H9 (cell line): ENCODE measurements around the gene CSTF1. TPM values are rescaled to one million over a fixed set of nuclear protein-coding genes. Genes with fewer than 3 reads are reported as not detected.

Experiments
- DNase-seq: peaks from one replicate; pipeline ENCODE4 v3.0.0-alpha.2; 2017
- H2AFZ ChIP-seq: one replicate; pipeline ENCODE4 v1.6.1; 2013; ENCODE audit warnings: mild to moderate bottlenecking, low read length, control low read depth, moderate library complexity
- H2AK5ac ChIP-seq: 2 replicates; pipeline ENCODE4 v1.6.1; 2013; ENCODE audit warnings: low read length, control low read depth, mixed read lengths; ENCODE audit not compliant: insufficient read length
- H2BK120ac ChIP-seq: one replicate; pipeline ENCODE4 v1.6.1; 2013; ENCODE audit warnings: low read depth, mild to moderate bottlenecking, low read length, control low read depth, inconsistent platforms; ENCODE audit not compliant: poor library complexity, severe bottlenecking
- H2BK12ac ChIP-seq: 2 replicates; pipeline ENCODE4 v1.6.1; 2013; ENCODE audit warnings: low read length, control low read depth, mixed read lengths, low read depth; ENCODE audit not compliant: insufficient read length
- H2BK15ac ChIP-seq: 2 replicates; pipeline ENCODE4 v1.6.1; 2013; ENCODE audit warnings: low read depth, low read length, control low read depth
- H2BK20ac ChIP-seq: one replicate; pipeline ENCODE4 v1.6.1; 2013; ENCODE audit warnings: low read depth, mild to moderate bottlenecking, low read length, control low read depth, inconsistent platforms; ENCODE audit not compliant: poor library complexity, severe bottlenecking
- H2BK5ac ChIP-seq: 2 replicates; pipeline ENCODE4 v1.6.1; 2013; ENCODE audit warnings: low read length, control low read depth, mixed read lengths; ENCODE audit not compliant: insufficient read length
- H3K14ac ChIP-seq: 2 replicates; pipeline ENCODE4 v1.6.1; 2013; ENCODE audit warnings: low read length, control low read depth; ENCODE audit not compliant: insufficient read depth
- H3K18ac ChIP-seq: 2 replicates; pipeline ENCODE4 v1.6.1; 2013; ENCODE audit warnings: low read depth, mild to moderate bottlenecking, mixed read lengths, low read length, control low read depth; ENCODE audit not compliant: insufficient read length
- H3K23ac ChIP-seq: 2 replicates; pipeline ENCODE4 v1.6.1; 2013; ENCODE audit warnings: low read length, control low read depth, mixed read lengths, low read depth; ENCODE audit not compliant: insufficient read length
- H3K23me2 ChIP-seq: 2 replicates; pipeline ENCODE4 v1.6.1; 2013; ENCODE audit warnings: low read depth, mild to moderate bottlenecking, mixed read lengths, low read length, control low read depth; ENCODE audit not compliant: insufficient read length, poor library complexity, severe bottlenecking
- H3K27ac ChIP-seq: 2 replicates; pipeline ENCODE4 v1.5.1; 2013; ENCODE audit warnings: low read length, control low read depth, mixed read lengths, low read depth; ENCODE audit not compliant: insufficient read length
- H3K27me3 ChIP-seq: 2 replicates; pipeline ENCODE4 v1.6.1; 2013; ENCODE audit warnings: low read length, control low read depth, inconsistent platforms; ENCODE audit not compliant: insufficient read depth
- H3K4ac ChIP-seq: 2 replicates; pipeline ENCODE4 v1.6.1; 2013; ENCODE audit warnings: low read depth, mild to moderate bottlenecking, control low read depth, inconsistent platforms, low read length, moderate library complexity
- H3K4me1 ChIP-seq: 2 replicates; pipeline ENCODE4 v1.6.1; 2013; ENCODE audit warnings: low read length, control low read depth, inconsistent platforms; ENCODE audit not compliant: insufficient read depth
- H3K4me2 ChIP-seq: 2 replicates; pipeline ENCODE4 v1.6.1; 2013; ENCODE audit warnings: low read length, control low read depth, mixed read lengths; ENCODE audit not compliant: insufficient read length, insufficient read depth
- H3K56ac ChIP-seq: 2 replicates; pipeline ENCODE4 v1.6.1; 2013; ENCODE audit warnings: low read depth, mild to moderate bottlenecking, mixed read lengths, low read length, control low read depth; ENCODE audit not compliant: insufficient read length
- H3K79me1 ChIP-seq: 2 replicates; pipeline ENCODE4 v1.6.1; 2013; ENCODE audit warnings: low read depth, mild to moderate bottlenecking, moderate library complexity, low read length, control low read depth, inconsistent platforms; ENCODE audit not compliant: insufficient read depth, poor library complexity, severe bottlenecking
- H3K79me2 ChIP-seq: 2 replicates; pipeline ENCODE4 v1.6.1; 2013; ENCODE audit warnings: low read length, control low read depth, inconsistent platforms; ENCODE audit not compliant: insufficient read depth
- H3K9ac ChIP-seq: 2 replicates; pipeline ENCODE4 v1.6.1; 2013; ENCODE audit warnings: low read length, control low read depth, mixed read lengths; ENCODE audit not compliant: insufficient read length; ENCODE audit errors: extremely low read depth
- H3K9me3 ChIP-seq: one replicate; pipeline ENCODE4 v1.6.1; 2013; ENCODE audit warnings: low read depth, low read length, inconsistent platforms; ENCODE audit not compliant: control insufficient read depth
- H3T11ph ChIP-seq: one replicate; pipeline ENCODE4 v1.6.1; 2013; ENCODE audit warnings: mild to moderate bottlenecking, low read length, control low read depth, inconsistent platforms
- H4K20me1 ChIP-seq: one replicate; pipeline ENCODE4 v1.6.1; 2013; ENCODE audit not compliant: control insufficient read depth, insufficient read length, insufficient read depth
- H4K5ac ChIP-seq: 2 replicates; pipeline ENCODE4 v1.6.1; 2013; ENCODE audit warnings: low read depth, mild to moderate bottlenecking, mixed read lengths, low read length, control low read depth; ENCODE audit not compliant: insufficient read length
- H4K8ac ChIP-seq: replicated peaks from 2 replicates; pipeline ENCODE4 v1.6.1; 2013; ENCODE audit warnings: low read length, control low read depth, mixed read lengths, low read depth; ENCODE audit not compliant: insufficient read length
- H4K91ac ChIP-seq: 2 replicates; pipeline ENCODE4 v1.6.1; 2013; ENCODE audit warnings: low read depth, mild to moderate bottlenecking, moderate library complexity, mixed read lengths, low read length, control low read depth; ENCODE audit not compliant: insufficient read length
- H3K27ac Mint-ChIP-seq, 3 experiments: 2 replicates in 2 of 3; 3 replicates in 1 of 3; pipeline ENCODE4 v1.8.0; 2020 to 2021; ENCODE audit warnings: mixed read lengths in 3 of 3, mild to moderate bottlenecking in 1 of 3, moderate library complexity in 1 of 3
- H3K27me3 Mint-ChIP-seq: 2 replicates; pipeline ENCODE4 v1.8.0; 2021; ENCODE audit warnings: low read depth, mild to moderate bottlenecking, moderate library complexity, mixed read lengths
- H3K36me3 Mint-ChIP-seq, 3 experiments: 2 replicates in 2 of 3; 3 replicates in 1 of 3; pipeline ENCODE4 v1.8.0; 2020 to 2021; ENCODE audit warnings: low read depth in 3 of 3, mixed read lengths in 3 of 3; ENCODE audit not compliant: insufficient read depth in 1 of 3
- H3K4me1 Mint-ChIP-seq, 2 experiments: 2 replicates each; pipeline ENCODE4 v1.8.0; 2020; ENCODE audit warnings: mixed read lengths in 2 of 2
- H3K4me3 Mint-ChIP-seq, 2 experiments: 2 replicates in 1 of 2; 3 replicates in 1 of 2; pipeline ENCODE4 v1.8.0; 2020 to 2021; ENCODE audit warnings: mild to moderate bottlenecking in 2 of 2, mixed read lengths in 2 of 2, moderate library complexity in 1 of 2
- H3K9me3 Mint-ChIP-seq, 2 experiments: 2 replicates in 1 of 2; 3 replicates in 1 of 2; pipeline ENCODE4 v1.8.0; 2020; ENCODE audit warnings: mild to moderate bottlenecking in 2 of 2, mixed read lengths in 2 of 2, moderate library complexity in 1 of 2
- CTCF ChIP-seq: fragments of 200-600 bp; sonication (generic); conservative IDR thresholded peaks from 3 replicates; pipeline ENCODE4 v1.8.0; 2021; ENCODE audit warnings: antibody characterized with exemption, mild to moderate bottlenecking
- WGBS: extraction: QIAGEN DNeasy Blood & Tissue Kit; methylation state at CpG from one replicate; pipeline ENCODE4 v1.1.7; 2013; ENCODE audit warnings: missing lambda C conversion rate, low lambda C conversion rate, mixed read lengths; ENCODE audit not compliant: insufficient read length; ENCODE audit errors: extremely low coverage; 5-methylcytosine and 5-hydroxymethylcytosine counted together
- total RNA-seq: library from RNA; stranded (reverse); gene quantifications from 2 replicates; pipeline ENCODE4 v1.2.1, GENCODE V29; 2021

The CSTF1 gene
- total RNA-seq, 1 experiment from 2014 or later, result 72.9 TPM

- no peak overlapping the region for H3K27ac ChIP-seq
- no peak overlapping the region for H3K4ac ChIP-seq
- no peaks in the 10 kb centered on the region for H3K79me1 ChIP-seq
- H3K56ac ChIP-seq, result no peak overlapping the region
- no peak overlapping the region for H4K8ac ChIP-seq
- WGBS, result no CpG with 5 or more reads among the region's 3 CpGs
- H3K23me2 ChIP-seq, result no peaks in the 10 kb centered on the region
- H3K4me1 ChIP-seq, result no peaks in the 10 kb centered on the region
- no peak overlapping the region for H4K91ac ChIP-seq
- no peak overlapping the region for H4K5ac ChIP-seq
- TF ChIP-seq CTCF, result no peak
- H4K20me1 ChIP-seq, result no peaks in the 10 kb centered on the region
- no peak overlapping the region for H3K23ac ChIP-seq
- H3K18ac ChIP-seq, result no peak overlapping the region
- no peak overlapping the region for H3K27ac Mint-ChIP-seq
- no peaks in the 10 kb centered on the region for H3K27me3 ChIP-seq
- H3K9me3 Mint-ChIP-seq, result no peaks in the 10 kb centered on the region
- no peak overlapping the region for H3T11ph ChIP-seq
- no peak overlapping the region for H3K9ac ChIP-seq
- no peaks in the 10 kb centered on the region for H3K79me2 ChIP-seq
- no peak overlapping the region for H2BK120ac ChIP-seq
- peaks cover 5% of the 10 kb centered on the region for H3K27me3 Mint-ChIP-seq
- peaks cover 0 to 8% (median 0%) of the 10 kb centered on the region in 3 experiments; a peak in 3 of 7 replicates for H3K36me3 Mint-ChIP-seq
- no peak overlapping the region for H2BK20ac ChIP-seq
- H2BK15ac ChIP-seq, result no peak overlapping the region
- H3K14ac ChIP-seq, result no peak overlapping the region
- H2BK12ac ChIP-seq, result no peak overlapping the region
- no peaks in the 10 kb centered on the region for H3K4me1 Mint-ChIP-seq
- DNase-seq, result no peak
- H2AFZ ChIP-seq, result no peak overlapping the region
- no peak overlapping the region for H2AK5ac ChIP-seq
- H2BK5ac ChIP-seq, result no peak overlapping the region
- H3K9me3 ChIP-seq, result no peaks in the 10 kb centered on the region
- no peak overlapping the region for H3K4me3 Mint-ChIP-seq
- no peak overlapping the region for H3K4me2 ChIP-seq
These were observed 20.5 kb downstream of the CSTF1 start for GRCh38 chr20:56412949-56413348.
